ENCODE data around the gene TAF11L10. TPM values are rescaled to one million over a fixed set of nuclear protein-coding genes. Genes with fewer than 3 reads are reported as not detected.
"Not testable (repeated sequence)": the region's sequence is repeated elsewhere in the genome, so short reads cannot be mapped to it uniquely, and the experiment has no call there.

The TAF11L10 gene
- total and polyA plus RNA-seq, 2 of the 4 experiments (the other 2 are of a cell fraction), result not detected

- H2BK15ac ChIP-seq (ENCODE audit: low read depth, low read length), result no peak overlapping the region
- H4K20me1 ChIP-seq (ENCODE audit: insufficient read depth, low read length), result no peaks in the 10 kb centered on the region
- no peak overlapping the region for H3K27ac ChIP-seq (ENCODE audit: insufficient read depth, low read length)
- no peaks in the 10 kb centered on the region for H3K9me1 ChIP-seq (ENCODE audit: insufficient read depth, low read length)
- H3K36me3 ChIP-seq (ENCODE audit: control insufficient read depth, insufficient read depth, low read length), result no peaks in the 10 kb centered on the region
- H3K56ac ChIP-seq (ENCODE audit: extremely low read depth, insufficient read depth, low read length), result no peak overlapping the region
- H3K9me3 ChIP-seq (ENCODE audit: control insufficient read depth, insufficient read depth, low read length), result no peaks in the 10 kb centered on the region
- dilution Hi-C loops (cut with HindIII; ENCODE audit: low sequenced_read_pairs, unreplicated experiment) (no loop called here), in situ Hi-C loops (cut with MboI; ENCODE audit: low sequenced_read_pairs) (no loop called here), intact Hi-C loops (cut with micrococcal nuclease) (no loop called here)
- POLR2A ChIA-PET (ENCODE audit: unreplicated experiment), result no interaction called here
- no peak overlapping the region for H2AK5ac ChIP-seq (ENCODE audit: low read depth, low read length)
- H4K8ac ChIP-seq (ENCODE audit: low read depth in 2 of 2, low read length in 2 of 2), result no peak overlapping the region
- no peak overlapping the region for H4K5ac ChIP-seq (ENCODE audit: low read depth, low read length)
- H2BK5ac ChIP-seq (ENCODE audit: low read depth, low read length, poor library complexity, severe bottlenecking), result no peak overlapping the region
- no peak overlapping the region for H3K4ac ChIP-seq (ENCODE audit: low read depth, low read length)
- no peak overlapping the region for H3K14ac ChIP-seq (replicated peaks; ENCODE audit: low read depth, low read length)
- H3K4me3 ChIP-seq (ENCODE audit: insufficient read depth, low read depth, low read length), result no peak overlapping the region
- H3K4me2 ChIP-seq (ENCODE audit: low read depth, low read length), result no peak overlapping the region
- no TSS peak for BruUV-seq (replicated peaks)
- H4K91ac ChIP-seq (ENCODE audit: insufficient read depth, low read depth, low read length), result no peak overlapping the region
- no peaks in the 10 kb centered on the region for H3K27me3 ChIP-seq (ENCODE audit: control insufficient read depth, insufficient read depth, low read length)
- no peaks in the 10 kb centered on the region for H3K79me1 ChIP-seq (ENCODE audit: low read depth in 1 of 2, low read length in 2 of 2)
- CTCF ChIA-PET, result no interaction called here
- H2BK20ac ChIP-seq (ENCODE audit: low read depth, low read length), result no peak overlapping the region
- no peak overlapping the region for H2AK9ac ChIP-seq (replicated peaks; ENCODE audit: low read depth, low read length, poor library complexity)
- TF ChIP-seq MAFK (IDR thresholded peaks at IDR 0.05; ENCODE audit: low read depth, low read length), result no peak
- no peaks in the 10 kb centered on the region for H3K4me1 ChIP-seq (ENCODE audit: control insufficient read depth, insufficient read depth, low read length)
- no peak overlapping the region for H3K9ac ChIP-seq (ENCODE audit: low read depth, low read length)
- DNase-seq (no peak), ATAC-seq (ENCODE audit: low read depth) (no peak)
- H2AFZ ChIP-seq (replicated peaks; ENCODE audit: low read length, poor library complexity), result no peak overlapping the region
- H3K18ac ChIP-seq (ENCODE audit: low read depth, low read length), result no peak overlapping the region
- H2BK120ac ChIP-seq (ENCODE audit: low read depth, low read length), result no peak overlapping the region
- no CpG with 5 or more reads among the region's 14 CpGs for WGBS, 2 experiments (ENCODE audit: extremely low coverage in 2 of 2, insufficient read length in 1 of 2)
- H3K23ac ChIP-seq (ENCODE audit: low read depth, low read length), result no peak overlapping the region
These were observed 7.3 kb upstream of the TAF11L10 start for GRCh38 chr5:17604951-17605350.

DNA sequence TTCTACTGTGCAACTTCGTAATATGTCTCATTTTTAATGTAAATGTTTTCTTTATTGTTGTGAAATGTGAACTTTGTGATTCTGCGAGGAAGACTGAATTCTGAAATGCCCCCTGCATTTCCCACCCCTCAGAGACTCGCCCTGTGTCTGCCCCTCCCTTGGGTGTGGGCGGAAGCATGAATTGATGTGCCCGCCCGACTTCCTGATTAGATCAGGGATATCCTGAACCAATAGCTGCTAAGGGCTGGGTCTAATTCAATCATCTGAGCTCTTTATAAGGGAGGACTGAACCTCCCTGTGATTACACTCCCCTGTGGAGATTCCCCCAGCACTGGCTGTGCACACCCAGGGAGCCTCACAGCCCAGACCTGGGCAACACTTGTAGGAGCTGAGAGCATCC lies 6.3 kb upstream of the TAF11L10 start, which contains the start of gene TAF11L11:
TAF11L11 (plus strand) TSS at position 304 of the 400 bp plus-strand sequence.
- H3K9me1 ChIP-seq (ENCODE audit: insufficient read depth, low read length); H2BK15ac ChIP-seq (ENCODE audit: low read depth, low read length); H4K91ac ChIP-seq (ENCODE audit: insufficient read depth, low read depth, low read length); H3K27me3 ChIP-seq (ENCODE audit: control insufficient read depth, insufficient read depth, low read length); H3K79me1 ChIP-seq (ENCODE audit: low read depth in 1 of 2, low read length in 2 of 2); intact Hi-C loops (cut with micrococcal nuclease); H3K14ac ChIP-seq (replicated peaks; ENCODE audit: low read depth, low read length); H3K27ac ChIP-seq (ENCODE audit: insufficient read depth, low read length); POLR2A ChIA-PET (ENCODE audit: unreplicated experiment); H3K56ac ChIP-seq (ENCODE audit: extremely low read depth, insufficient read depth, low read length); H2AK5ac ChIP-seq (ENCODE audit: low read depth, low read length); H3K4me1 ChIP-seq (ENCODE audit: control insufficient read depth, insufficient read depth, low read length); H3K4me2 ChIP-seq (ENCODE audit: low read depth, low read length); H3K4ac ChIP-seq (ENCODE audit: low read depth, low read length); H4K8ac ChIP-seq (ENCODE audit: low read depth in 2 of 2, low read length in 2 of 2); ATAC-seq (ENCODE audit: low read depth); CTCF ChIA-PET; H2BK20ac ChIP-seq (ENCODE audit: low read depth, low read length); H2BK5ac ChIP-seq (ENCODE audit: low read depth, low read length, poor library complexity, severe bottlenecking); DNase-seq; H3K36me3 ChIP-seq (ENCODE audit: control insufficient read depth, insufficient read depth, low read length); H3K9ac ChIP-seq (ENCODE audit: low read depth, low read length); H2AFZ ChIP-seq (replicated peaks; ENCODE audit: low read length, poor library complexity); H4K20me1 ChIP-seq (ENCODE audit: insufficient read depth, low read length); H3K18ac ChIP-seq (ENCODE audit: low read depth, low read length); H3K4me3 ChIP-seq (ENCODE audit: insufficient read depth, low read depth, low read length); dilution Hi-C loops (cut with HindIII; ENCODE audit: low sequenced_read_pairs, unreplicated experiment); H4K5ac ChIP-seq (ENCODE audit: low read depth, low read length); H2AK9ac ChIP-seq (replicated peaks; ENCODE audit: low read depth, low read length, poor library complexity); H3K9me3 ChIP-seq (ENCODE audit: control insufficient read depth, insufficient read depth, low read length); BruUV-seq (replicated peaks); H3K23ac ChIP-seq (ENCODE audit: low read depth, low read length); in situ Hi-C loops (cut with MboI; ENCODE audit: low sequenced_read_pairs); H2BK120ac ChIP-seq (ENCODE audit: low read depth, low read length): not testable (repeated sequence)
- WGBS, 2 experiments (ENCODE audit: extremely low coverage in 2 of 2, insufficient read length in 1 of 2), result no CpG with 5 or more reads among the region's 6 CpGs
